ENCODE measurements around the gene SH3RF3. TPM values are rescaled to one million over a fixed set of nuclear protein-coding genes. Genes with fewer than 3 reads are reported as not detected.

SH3RF3 gene
- total RNA-seq, 2 experiments from 2014 or later: 1.9 to 2.3 TPM

GRCh38 chr2:109419960-109420370 lies 291.0 kb downstream of the SH3RF3 start:
- Mint-ChIP-seq H3K27me3 (no peaks in the 10 kb centered on the region), H3K9me3 (no peaks in the 10 kb centered on the region), H3K27ac (no peak overlapping the region), H3K4me1 (ENCODE audit: low read depth) (no peaks in the 10 kb centered on the region), H3K36me3 (ENCODE audit: low read depth) (peaks cover 2% of the 10 kb centered on the region), H3K4me3 (no peak overlapping the region)
- intact Hi-C loops (cut with micrococcal nuclease): no loop called here
- ChIA-PET CTCF (no interaction called here), POLR2A (no interaction called here)
- DNase-seq (no peak), ATAC-seq (no peak)
- no peak for TF ChIP-seq CTCF (IDR thresholded peaks at IDR 0.05)

GRCh38 chr2:109421101-109421500 lies 292.1 kb downstream of the SH3RF3 start:
- H3K4me3 Mint-ChIP-seq: no peak overlapping the region
- intact Hi-C loops (cut with micrococcal nuclease): no loop called here

GRCh38 chr2:109421642-109422041 lies 292.6 kb downstream of the SH3RF3 start:
- H3K27me3 Mint-ChIP-seq: no peaks in the 10 kb centered on the region
- no peak overlapping the region for H3K4me3 Mint-ChIP-seq
- DNase-seq: no peak
- no peaks in the 10 kb centered on the region for H3K9me3 Mint-ChIP-seq
- no peak for TF ChIP-seq CTCF (IDR thresholded peaks at IDR 0.05)
- intact Hi-C loops (cut with micrococcal nuclease): no loop called here
- ATAC-seq: no peak
- peaks cover 2% of the 10 kb centered on the region for H3K36me3 Mint-ChIP-seq (ENCODE audit: low read depth)
- H3K27ac Mint-ChIP-seq: no peak overlapping the region
- no peaks in the 10 kb centered on the region for H3K4me1 Mint-ChIP-seq (ENCODE audit: low read depth)
- ChIA-PET CTCF (no interaction called here), POLR2A (no interaction called here)

More at GRCh38 chr2:109421101-109421500, 292.1 kb downstream of the SH3RF3 start:
- ChIA-PET CTCF (no interaction called here), POLR2A (interaction anchor here (1.2 kb wide), 1 partner anchor 12 kb away, joined by 3 read pairs; no protein-coding TSS in a partner anchor)
- DNase-seq (no peak), ATAC-seq (no peak)
- Mint-ChIP-seq H3K4me1 (ENCODE audit: low read depth) (no peaks in the 10 kb centered on the region), H3K36me3 (ENCODE audit: low read depth) (peaks cover 2% of the 10 kb centered on the region), H3K27ac (no peak overlapping the region), H3K27me3 (no peaks in the 10 kb centered on the region), H3K9me3 (no peaks in the 10 kb centered on the region)
- TF ChIP-seq CTCF (IDR thresholded peaks at IDR 0.05): no peak

GRCh38 chr2:109422071-109422757 lies 293.2 kb downstream of the SH3RF3 start:
- ChIA-PET POLR2A (no interaction called here), CTCF (no interaction called here)
- Mint-ChIP-seq H3K4me1 (ENCODE audit: low read depth) (no peaks in the 10 kb centered on the region), H3K27ac (no peak overlapping the region), H3K36me3 (ENCODE audit: low read depth) (peaks cover 2% of the 10 kb centered on the region), H3K27me3 (no peaks in the 10 kb centered on the region), H3K9me3 (no peaks in the 10 kb centered on the region), H3K4me3 (no peak overlapping the region)
- ATAC-seq (no peak), DNase-seq (no peak)
- TF ChIP-seq CTCF (IDR thresholded peaks at IDR 0.05): no peak
- intact Hi-C loops (cut with micrococcal nuclease): no loop called here

GRCh38 chr2:109422758-109423500 lies 293.9 kb downstream of the SH3RF3 start:
- no peak for TF ChIP-seq CTCF (IDR thresholded peaks at IDR 0.05)
- H3K27me3 Mint-ChIP-seq: no peaks in the 10 kb centered on the region
- POLR2A ChIA-PET: no interaction called here
- no peak overlapping the region for H3K4me3 Mint-ChIP-seq
- intact Hi-C loops (cut with micrococcal nuclease): no loop called here
- H3K4me1 Mint-ChIP-seq (ENCODE audit: low read depth): no peaks in the 10 kb centered on the region
- CTCF ChIA-PET: no interaction called here
- H3K36me3 Mint-ChIP-seq (ENCODE audit: low read depth): peaks cover 2% of the 10 kb centered on the region
- ATAC-seq (no peak), DNase-seq (no peak)
- H3K9me3 Mint-ChIP-seq: no peaks in the 10 kb centered on the region
- no peak overlapping the region for H3K27ac Mint-ChIP-seq

Measured in activated CD8-positive, alpha-beta T cell treated with anti-CD3 and anti-CD28 coated beads for 36 hours (primary cell).